NCI-H1105 treated with DMSO at 0.1 percent for 48 hours (cell line): ENCODE measurements around the gene SULF2.

Experiments used
- DNase-seq: peaks from one replicate; lab custom pipeline; 2025; lab: John Stamatoyannopoulos, UW

The SULF2 gene

DNA sequence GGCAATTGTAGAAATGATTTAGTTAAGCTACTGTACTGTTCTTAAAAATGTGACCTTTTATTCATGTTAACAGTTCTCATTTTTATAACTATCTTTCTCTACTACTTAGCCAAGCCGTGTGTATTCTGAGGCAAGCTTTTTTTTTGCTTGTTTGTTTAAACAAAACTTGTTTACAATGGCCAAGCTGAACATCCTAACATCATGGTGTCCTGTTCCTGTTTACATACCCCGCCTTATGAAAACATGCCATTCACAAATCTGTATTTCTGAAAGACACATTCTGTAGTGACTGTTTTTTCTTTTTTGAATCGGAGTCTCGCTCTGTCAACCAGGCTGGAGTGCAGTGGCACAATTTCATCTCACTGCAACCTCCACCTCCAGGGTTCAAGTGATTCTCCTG lies 142.7 kb downstream of the SULF2 start:
- no peak for DNase-seq

DNA sequence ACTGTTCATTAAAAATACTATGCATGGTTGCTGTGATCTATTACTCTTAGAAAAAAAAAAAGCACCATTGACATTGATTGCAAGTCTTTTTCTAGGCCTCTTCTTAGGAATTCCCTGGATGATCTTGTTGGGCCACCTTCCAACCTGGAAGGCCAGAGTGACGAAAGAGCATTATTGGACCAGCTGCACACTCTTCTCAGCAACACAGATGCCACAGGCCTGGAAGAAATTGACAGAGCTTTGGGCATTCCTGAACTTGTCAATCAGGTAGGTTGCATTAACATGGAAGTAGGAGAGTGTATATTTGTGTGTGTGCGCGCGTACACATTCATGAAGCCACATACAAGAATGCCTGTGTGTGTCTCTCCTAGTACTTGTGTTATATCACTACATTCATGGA lies 143.2 kb downstream of the SULF2 start:
- no peak for DNase-seq

DNA sequence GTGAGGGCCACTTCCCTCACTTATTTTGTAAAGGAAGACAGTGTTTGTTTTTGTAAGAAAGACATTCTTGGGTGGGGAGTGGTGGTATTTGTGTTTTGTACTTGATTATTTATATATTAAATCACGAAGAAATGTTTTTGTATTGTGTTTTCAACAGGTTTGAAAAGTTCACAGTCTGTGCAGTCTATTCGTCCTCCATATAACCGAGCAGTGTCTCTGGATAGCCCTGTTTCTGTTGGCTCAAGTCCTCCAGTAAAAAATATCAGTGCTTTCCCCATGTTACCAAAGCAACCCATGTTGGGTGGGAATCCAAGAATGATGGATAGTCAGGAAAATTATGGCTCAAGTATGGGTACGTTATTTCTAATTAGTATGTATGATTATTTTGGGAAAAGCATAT lies 146.4 kb downstream of the SULF2 start:
- no peak for DNase-seq

DNA sequence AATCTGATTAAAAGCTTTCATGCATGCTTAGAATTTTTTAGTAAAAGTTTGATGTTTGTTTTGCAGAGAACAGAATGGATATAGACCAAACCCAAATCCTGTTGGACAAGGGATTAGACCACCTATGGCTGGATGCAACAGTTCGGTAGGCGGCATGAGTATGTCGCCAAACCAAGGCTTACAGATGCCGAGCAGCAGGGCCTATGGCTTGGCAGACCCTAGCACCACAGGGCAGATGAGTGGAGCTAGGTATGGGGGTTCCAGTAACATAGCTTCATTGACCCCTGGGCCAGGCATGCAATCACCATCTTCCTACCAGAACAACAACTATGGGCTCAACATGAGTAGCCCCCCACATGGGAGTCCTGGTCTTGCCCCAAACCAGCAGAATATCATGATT lies 150.0 kb downstream of the SULF2 start:
- no peak for DNase-seq

DNA sequence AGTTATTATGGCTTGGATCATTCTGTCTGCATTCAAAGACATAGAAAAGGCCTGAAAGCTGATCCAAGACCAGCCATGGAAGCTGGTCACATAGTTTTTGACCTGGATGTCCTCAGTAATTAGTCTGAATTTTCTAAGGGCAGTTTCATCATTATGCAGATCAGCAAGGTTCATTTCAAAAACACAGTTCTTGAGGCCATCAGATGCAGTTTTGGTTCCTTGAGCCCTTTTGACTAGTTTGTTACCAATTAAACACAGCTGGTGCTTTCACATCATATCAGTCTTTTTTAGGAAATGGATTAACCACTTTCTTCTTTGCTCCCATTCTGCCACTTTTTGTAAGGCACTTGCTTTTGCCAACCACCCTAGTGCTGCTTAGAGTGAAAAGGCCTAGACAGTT lies 154.2 kb downstream of the SULF2 start:
- no peak for DNase-seq

DNA sequence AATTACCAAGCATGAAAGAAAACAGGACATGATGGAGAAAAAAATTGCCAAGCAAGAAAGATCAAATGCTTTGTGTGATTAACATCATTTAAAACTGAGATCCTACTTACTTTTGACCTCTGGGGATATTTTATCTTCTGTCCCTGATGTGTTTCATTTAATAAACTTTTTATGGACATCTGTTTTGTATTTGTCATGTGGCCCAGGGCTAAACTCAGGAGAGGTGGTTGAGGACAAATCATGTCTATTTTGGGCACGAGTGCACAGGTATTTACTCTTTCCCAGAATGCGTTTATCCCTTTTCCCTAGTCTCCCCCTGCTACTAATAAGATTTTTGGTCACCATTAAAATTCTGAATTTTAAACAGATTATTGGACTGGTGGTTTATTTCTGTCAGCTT lies 155.4 kb downstream of the SULF2 start:
- no peak for DNase-seq

DNA sequence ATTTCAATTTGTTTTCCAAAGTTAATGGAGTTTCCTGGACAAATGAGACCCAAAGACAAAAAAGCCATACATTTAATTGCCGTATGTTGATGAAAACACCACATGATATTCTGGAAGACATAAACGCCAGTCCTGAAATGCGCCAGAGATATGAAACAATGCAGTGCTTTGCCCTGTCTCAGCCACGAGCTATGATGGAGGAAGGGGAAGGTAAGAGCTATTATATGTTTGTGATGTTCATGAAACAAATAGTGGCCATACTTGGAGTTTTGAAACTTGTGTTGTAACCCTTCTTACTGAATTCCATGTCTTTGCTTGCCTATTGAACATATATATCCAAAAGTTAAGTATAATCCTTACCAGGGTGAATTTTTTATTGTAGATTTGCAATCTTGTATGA lies 157.7 kb downstream of the SULF2 start:
- no peak for DNase-seq

DNA sequence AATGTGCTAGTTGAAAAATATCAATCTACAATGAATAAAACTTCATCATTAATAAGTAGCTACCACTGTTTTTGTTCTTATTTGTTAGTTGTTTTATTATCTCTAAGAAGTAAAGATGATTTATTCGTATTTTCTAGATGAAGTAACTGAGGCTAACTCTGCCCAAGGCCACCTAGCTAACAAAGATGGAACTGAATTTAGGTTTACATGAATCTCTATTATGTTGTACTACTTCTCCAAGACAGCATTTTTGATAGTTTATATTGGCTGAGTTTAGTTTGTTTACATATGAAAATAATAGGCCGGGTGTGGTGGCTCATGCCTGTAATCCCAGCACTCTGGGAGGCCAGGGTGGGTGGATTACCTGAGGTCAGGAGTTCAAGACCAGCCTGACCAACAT lies 162.1 kb downstream of the SULF2 start:
- DNase-seq = no peak

DNA sequence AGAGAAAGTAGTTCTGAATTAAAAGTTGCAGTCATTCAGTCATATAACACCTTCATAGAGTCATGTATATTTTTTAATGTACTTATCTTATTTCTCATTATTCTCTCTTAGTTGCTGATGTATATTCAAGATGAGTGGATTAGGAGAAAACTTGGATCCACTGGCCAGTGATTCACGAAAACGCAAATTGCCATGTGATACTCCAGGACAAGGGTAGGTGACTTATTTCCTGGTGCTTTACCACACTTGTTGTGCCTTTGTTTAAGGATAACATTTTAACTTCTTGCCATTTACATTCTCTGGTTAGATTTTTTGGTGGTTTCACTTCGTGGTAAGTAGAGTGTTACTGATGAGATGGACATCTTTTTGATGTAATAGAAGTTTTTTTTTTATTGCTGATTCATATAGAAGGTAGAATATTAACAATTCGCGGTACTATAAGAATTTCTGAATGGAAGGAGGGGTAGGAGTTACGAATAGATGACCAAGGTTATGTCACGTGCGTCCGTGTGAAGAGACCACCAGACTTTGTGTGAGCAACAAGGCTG lies 163.1 kb downstream of the SULF2 start:
- DNase-seq = no peak

DNA sequence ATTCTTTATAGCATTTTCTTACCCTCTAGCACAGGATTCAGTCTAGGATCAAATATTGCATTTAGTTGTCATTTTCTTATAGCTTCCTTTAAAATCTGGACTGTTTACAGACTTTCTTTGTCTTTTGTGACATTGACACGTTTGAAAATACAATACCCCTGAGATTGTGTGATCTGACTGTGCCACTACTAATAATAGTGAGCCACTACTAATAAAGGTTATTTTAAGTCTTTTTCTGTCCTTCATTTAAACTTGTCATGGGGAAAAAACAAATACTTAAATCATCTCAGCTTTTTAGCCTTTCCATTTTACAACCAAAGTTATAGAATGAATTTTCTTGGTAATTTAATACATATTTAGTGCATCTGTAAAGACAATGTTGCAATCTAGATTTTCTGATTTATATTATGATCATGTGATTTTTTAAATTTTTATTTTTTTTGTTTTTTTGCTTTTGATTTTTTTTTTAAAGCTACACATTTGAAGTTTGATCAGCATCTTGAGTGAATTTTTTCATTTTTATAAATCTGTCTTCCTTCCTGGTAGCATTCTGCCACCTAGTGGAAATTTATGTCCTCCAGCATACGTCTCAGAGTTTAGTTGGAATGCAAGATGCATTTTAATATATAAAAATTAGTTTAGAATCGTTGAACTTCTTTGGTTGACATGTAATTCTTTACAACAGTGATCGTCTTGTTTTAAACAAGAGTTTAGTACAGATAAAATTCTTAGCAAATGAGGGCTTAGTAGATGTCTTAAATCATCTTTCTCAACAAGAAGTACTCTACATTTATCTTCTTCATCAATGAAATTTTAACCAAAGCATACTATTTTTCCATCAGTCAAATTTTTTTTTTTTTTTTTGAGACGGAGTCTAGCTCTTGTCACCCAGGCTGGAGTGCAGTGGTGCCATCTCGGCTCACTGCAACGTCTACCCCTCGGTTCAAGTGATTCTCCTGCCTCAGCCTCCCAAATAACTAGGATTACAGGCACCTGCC lies 164.2 kb downstream of the SULF2 start:
- DNase-seq = peak; percentile 67

DNA sequence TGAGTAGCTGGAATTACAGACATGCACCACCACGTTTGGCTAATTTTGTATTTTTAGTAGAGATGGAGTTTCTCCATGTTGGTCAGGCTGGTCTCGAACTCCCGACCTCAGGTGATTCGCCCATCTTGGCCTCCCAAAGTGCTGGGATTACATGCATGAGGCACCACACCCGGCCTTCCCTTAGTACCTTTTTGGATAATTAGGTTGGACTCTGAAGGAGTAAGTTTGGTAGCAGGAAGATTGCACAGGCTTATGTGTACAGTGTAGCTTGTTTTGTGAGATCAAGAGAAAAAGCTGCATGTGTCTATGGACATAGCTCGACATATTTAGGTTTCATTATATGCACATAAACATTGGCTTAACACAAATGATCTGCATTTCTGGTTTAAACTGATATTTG lies 166.8 kb downstream of the SULF2 start:
- no peak for DNase-seq

DNA sequence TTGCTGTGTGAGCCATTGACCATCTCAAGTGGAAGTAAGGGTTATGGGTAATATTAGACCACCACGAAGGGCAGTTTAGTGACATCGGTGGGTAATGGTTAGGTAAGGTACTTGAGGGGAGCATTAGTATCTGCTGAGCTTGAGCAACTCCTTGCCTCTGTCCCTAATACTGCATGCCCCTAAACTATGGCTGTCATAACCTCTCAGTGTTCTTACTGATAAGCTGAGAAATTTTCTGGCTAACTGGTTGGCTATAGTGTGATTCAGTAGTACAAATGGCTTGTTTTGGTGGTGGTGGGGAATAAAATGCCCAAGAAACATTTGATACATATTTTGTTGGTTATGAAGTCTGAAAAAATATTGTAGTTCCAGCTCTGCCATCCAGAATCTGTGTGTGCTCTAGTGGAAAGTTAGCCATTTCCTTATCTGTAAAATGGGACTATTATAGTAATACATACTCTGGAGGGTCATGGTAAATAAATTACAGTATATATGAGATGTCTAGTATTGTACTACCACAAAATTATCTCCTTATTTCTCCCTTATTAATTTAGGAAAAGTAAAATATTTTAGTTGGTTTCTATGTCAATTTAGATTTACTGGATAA lies 170.5 kb downstream of the SULF2 start:
- no peak for DNase-seq

DNA sequence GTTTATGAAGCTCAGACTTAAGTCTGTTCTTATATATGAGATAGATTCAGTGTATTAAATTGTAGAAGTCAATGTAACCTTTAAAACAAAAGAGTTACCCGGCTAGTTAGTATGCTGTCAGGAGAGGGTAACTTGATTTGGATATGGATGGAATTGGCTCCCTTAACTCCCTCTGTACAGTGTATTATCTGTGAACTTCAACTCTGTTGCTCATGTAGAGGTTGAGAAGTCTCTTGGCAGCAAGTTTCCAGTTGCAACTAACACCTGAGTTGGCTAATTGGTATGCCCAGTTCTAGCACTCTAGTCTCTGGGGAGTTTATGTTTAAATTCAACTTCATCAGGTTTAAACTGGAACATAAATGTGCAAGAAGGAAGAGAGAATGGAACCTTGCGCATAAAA lies 172.6 kb downstream of the SULF2 start:
- no peak for DNase-seq

DNA sequence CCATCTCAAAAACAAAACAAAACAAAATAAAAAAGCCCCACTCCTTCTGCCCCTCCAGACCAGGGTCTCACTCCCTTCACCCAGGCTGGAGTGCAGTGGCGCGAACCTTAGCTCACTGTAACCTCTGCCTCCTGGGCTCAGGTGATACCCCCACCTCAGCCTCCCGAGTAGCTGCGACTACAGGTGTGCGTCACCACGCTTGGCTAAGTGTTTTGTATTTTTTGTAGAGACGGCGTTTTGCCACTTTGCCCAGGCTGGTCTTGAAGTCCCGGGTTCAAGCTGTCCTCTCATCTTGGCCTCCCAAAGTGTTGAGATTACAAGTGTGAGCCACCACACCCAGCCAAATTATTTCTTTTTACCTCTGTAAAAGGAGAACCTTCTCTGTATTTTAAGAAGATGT lies 173.5 kb downstream of the SULF2 start:
- no peak for DNase-seq

DNA sequence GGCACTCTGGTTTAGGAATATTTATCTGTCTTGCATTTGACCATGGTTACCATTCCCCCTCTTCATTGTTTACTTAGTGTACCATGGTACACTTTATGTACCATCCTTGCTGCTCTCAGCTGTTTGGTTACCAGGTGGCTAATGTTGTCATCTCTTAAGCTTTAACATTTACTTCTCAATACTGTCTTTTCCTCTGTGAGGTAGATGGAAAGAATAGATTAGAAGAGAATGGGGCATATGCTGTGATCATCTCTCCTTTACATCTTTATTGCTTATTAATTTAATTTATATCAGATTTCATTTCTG lies 174.4 kb downstream of the SULF2 start:
- DNase-seq = no peak

DNA sequence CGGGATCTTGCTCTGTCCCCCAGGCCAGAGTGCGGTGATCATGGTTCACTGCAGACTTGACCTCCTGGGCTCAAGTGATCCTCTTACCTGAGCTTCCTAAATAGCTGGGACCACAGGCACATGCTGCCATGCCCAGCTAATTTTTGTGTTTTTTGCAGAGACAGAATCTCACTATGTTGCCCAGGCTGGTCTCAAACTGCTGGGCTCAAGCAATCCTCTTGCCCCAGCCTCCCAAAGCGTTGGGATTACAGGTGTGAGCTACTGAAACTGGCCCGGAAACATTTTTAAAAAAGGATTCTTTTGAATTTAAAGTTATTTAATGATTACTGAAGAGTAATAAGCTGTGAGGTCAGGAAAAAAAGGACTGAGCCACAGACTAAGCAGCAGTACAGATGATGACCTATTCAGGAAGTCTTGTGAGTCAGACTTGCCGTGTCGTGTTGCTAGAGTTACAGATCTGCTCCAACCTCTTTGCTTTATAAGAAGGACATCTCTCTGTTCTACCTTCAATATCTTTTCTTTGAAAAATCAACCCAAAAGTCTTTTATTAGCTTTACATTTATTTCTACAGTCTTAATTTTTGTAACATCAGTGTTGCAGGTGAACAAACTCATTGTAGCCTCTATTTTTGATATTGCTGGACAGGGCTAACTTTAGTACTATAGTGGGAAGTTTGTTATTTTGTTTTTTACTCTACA lies 174.9 kb downstream of the SULF2 start:
- no peak for DNase-seq

DNA sequence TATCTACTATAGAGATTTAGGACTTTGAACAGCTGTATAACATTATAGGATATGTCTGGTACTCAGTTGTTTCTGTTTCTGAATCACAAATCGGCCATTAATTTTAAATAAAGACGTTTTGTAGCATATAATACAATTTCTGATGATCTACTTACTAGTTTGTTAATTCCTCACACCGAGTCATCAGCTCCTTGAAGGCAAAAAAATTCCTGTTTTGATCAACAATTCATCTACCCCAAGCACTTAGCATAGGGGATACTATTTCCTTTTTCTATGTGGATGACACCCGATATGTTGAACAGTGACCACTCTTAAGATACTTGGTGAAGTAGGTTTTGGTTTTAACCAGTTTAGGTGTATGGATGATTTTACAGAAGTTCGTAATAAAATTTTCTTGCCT lies 176.3 kb downstream of the SULF2 start:
- no peak for DNase-seq
